Stimulated activated CD4-positive, alpha-beta T cell treated with anti-CD3 and anti-CD28 coated beads, Interleukin-12 subunit alpha, Interleukin-12 subunit beta, amount 100 ng/mL, for 48 hours (primary cell): ENCODE data around the gene UBE2QL1.

Experiments
- DNase-seq, 3 donors: peaks; one replicate each; pipeline ENCODE4 v3.0.0-alpha.2; 2020; ENCODE audit warnings: low read depth in 2 of 3, low spot score in 1 of 3

Gene UBE2QL1

GRCh38 chr5:6448622-6449464 is at the start of gene UBE2QL1:
UBE2QL1 (plus strand) TSS chr5:6448859; CDS start chr5:6448894, 35 bp downstream.
- DNase-seq: no peak

GRCh38 chr5:6399980-6400910 is 48.4 kb upstream of the UBE2QL1 start:
- DNase-seq: no peak

GRCh38 chr5:6401410-6401809 is 47.2 kb upstream of the UBE2QL1 start:
- DNase-seq: no peak

- no peak for DNase-seq
Observed at GRCh38 chr5:6402939-6403338, 45.7 kb upstream of the UBE2QL1 start.

- DNase-seq: no peak
Observed at GRCh38 chr5:6403416-6403815, 45.2 kb upstream of the UBE2QL1 start.

- DNase-seq: no peak
Observed at GRCh38 chr5:6404129-6404528, 44.5 kb upstream of the UBE2QL1 start.

GRCh38 chr5:6405591-6405990 is 43.1 kb upstream of the UBE2QL1 start:
- DNase-seq: no peak

GRCh38 chr5:6407558-6408259 is 41.0 kb upstream of the UBE2QL1 start:
- DNase-seq: no peak

GRCh38 chr5:6408260-6408596 is 40.4 kb upstream of the UBE2QL1 start:
- DNase-seq: no peak

- DNase-seq: no peak
Observed at GRCh38 chr5:6408627-6409446, 39.8 kb upstream of the UBE2QL1 start.

- no peak for DNase-seq
Observed at GRCh38 chr5:6410421-6410820, 38.2 kb upstream of the UBE2QL1 start.

GRCh38 chr5:6411141-6411540 is 37.5 kb upstream of the UBE2QL1 start:
- DNase-seq: no peak

GRCh38 chr5:6412811-6413210 is 35.8 kb upstream of the UBE2QL1 start:
- DNase-seq: no peak

- DNase-seq: no peak
Observed at GRCh38 chr5:6417657-6418056, 31.0 kb upstream of the UBE2QL1 start.

GRCh38 chr5:6418679-6419276 is 29.9 kb upstream of the UBE2QL1 start:
- no peak for DNase-seq

- DNase-seq: no peak
Observed at GRCh38 chr5:6419340-6419852, 29.3 kb upstream of the UBE2QL1 start.

GRCh38 chr5:6423327-6424109 is 25.1 kb upstream of the UBE2QL1 start:
- DNase-seq: no peak

GRCh38 chr5:6424110-6424659 is 24.5 kb upstream of the UBE2QL1 start:
- no peak for DNase-seq

GRCh38 chr5:6424700-6425099 is 24.0 kb upstream of the UBE2QL1 start:
- no peak for DNase-seq
